ENCODE measurements around the gene MRPL30.

- TF ChIP-seq CTCF (IDR thresholded peaks at IDR 0.05; ENCODE audit: low read length), result no peak
- no peak for TF ChIP-seq EZH2 (IDR thresholded peaks at IDR 0.05; ENCODE audit: borderline replicate concordance, low read length)
These were observed 2.0 kb downstream of the MRPL30 start for GRCh38 chr2:99183025-99183424.

All from OCI-LY1 (cell line).